GM12801 (cell line): Measurements from ENCODE around the gene MAPK14.

ENCODE experiments used
- TF ChIP-seq, protein P1 (sequence below): IDR thresholded peaks from one replicate; pipeline ENCODE4 v1.5.1; 2011; ENCODE audit warnings: control low read depth; ENCODE audit not compliant: insufficient read length; ENCODE audit errors: extremely low read depth

Gene MAPK14

DNA sequence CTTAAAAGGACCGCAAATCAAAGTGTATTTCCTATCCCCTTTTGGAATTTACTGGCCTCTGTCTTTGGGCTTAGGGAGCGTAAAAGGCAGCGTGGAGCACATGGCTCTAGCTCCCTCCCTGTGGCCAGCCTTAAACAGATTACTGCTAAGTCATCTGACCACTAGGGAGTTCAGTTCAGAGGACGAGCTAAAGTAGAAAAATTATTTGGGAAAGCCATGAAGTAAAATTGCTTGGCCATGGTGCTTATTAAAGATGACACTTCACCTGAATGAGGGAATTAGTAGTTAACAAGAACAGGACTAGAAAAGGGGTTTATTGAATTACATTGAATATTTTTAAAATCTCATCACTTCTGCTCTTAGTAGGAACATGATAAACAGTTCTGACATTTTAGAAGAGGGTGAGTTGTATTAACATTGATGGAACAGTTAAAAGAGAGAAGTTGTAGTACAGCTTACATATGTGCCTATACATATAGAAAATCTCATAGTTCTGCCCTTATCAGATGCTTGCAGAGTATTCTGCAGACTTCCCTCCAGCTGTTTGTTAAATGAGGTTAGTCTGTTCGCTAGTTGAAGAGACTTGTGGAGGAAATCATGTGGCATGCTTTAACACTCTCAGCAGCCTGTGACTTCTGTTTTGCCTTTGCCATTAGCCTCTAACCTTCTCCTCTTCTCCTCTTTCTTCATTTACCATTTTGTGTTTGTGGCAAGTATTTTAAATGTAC is 71.5 kb downstream of the MAPK14 start:
- TF ChIP-seq, protein P1, sequence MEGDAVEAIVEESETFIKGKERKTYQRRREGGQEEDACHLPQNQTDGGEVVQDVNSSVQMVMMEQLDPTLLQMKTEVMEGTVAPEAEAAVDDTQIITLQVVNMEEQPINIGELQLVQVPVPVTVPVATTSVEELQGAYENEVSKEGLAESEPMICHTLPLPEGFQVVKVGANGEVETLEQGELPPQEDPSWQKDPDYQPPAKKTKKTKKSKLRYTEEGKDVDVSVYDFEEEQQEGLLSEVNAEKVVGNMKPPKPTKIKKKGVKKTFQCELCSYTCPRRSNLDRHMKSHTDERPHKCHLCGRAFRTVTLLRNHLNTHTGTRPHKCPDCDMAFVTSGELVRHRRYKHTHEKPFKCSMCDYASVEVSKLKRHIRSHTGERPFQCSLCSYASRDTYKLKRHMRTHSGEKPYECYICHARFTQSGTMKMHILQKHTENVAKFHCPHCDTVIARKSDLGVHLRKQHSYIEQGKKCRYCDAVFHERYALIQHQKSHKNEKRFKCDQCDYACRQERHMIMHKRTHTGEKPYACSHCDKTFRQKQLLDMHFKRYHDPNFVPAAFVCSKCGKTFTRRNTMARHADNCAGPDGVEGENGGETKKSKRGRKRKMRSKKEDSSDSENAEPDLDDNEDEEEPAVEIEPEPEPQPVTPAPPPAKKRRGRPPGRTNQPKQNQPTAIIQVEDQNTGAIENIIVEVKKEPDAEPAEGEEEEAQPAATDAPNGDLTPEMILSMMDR: no peak

DNA sequence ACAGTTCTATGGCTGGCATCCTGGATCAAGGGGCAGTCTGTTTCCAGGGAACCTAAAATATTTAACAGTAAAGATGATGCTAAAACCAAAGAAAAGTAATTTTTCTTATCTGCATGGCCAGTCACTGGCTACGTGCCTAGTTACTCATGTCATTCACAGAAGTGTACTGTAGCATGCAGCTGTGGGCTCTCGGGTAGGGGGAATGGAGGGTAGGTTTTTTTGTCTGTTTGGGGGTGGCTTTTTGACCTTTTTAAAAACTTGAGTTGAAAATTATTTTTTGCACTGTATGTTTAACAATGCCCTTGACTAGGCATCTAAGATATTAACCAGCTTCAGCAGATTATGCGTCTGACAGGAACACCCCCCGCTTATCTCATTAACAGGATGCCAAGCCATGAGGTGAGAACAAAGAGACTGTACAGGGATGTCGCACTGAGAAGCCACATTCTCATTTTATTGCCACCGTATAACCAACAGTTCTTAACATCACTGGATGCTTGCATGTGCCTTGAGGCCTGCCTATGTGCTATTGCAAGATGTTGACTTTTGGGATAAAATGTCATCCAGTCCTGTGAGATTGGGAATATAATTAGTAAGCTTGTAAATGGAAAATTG is 72.4 kb downstream of the MAPK14 start:
- TF ChIP-seq, protein P1: no peak

DNA sequence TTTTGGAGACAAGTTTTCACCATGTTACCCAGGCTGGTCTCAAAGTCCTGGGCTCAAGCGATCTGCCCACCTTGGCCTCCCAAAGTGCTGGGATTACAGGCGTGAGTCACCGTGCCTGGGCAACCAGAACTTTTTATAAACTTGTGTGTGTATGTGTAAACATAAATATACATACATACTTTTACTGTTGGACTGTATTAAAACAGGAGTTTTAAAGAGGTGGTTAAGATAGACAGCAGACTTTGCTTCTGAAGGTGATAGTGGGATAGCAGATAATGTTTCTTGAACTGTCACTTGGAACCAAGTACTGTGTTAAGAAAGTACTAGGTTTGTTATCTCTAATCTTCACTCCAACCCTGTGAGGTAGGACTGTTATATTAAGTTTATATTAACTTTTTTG is 74.1 kb downstream of the MAPK14 start:
- TF ChIP-seq, protein P1: no peak

DNA sequence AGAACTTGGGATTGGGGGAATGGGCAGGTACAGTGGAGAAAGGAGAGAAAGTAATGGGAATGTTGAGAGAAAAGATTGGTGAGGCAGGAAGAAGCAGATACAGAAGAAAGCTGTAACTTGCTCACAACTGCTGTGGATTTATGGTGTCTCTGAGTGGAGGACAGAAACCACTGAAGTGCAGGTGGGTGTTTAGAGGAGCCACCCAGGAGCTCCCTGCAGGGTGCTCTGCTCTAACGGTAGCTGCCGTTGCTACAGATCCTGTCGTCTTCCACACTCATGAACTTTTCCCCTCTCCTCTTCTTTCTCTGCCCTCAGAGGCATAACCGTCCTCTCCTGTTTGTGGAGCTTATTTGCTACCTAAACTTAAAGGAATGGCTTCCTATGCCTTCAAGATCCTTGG is 75.2 kb downstream of the MAPK14 start:
- TF ChIP-seq, protein P1: no peak

DNA sequence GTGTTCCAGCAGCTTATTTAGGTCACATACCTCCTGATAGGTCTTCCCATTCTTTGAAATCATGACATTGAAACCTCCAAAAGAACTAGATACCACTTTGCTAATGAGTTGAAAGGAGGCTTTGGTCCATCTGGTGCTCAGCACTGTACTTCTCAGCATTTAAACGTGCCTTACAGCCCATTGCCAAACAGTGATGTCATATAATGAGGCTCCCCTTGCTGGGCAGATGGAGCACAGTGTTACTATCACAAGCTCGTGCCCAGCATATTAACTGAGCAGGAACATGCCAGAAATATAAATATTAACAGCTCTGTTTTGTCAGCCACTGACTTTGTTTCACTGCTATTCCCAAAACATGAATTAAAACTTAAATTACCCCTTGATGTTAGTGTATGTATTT is 77.2 kb downstream of the MAPK14 start:
- TF ChIP-seq, protein P1: no peak

DNA sequence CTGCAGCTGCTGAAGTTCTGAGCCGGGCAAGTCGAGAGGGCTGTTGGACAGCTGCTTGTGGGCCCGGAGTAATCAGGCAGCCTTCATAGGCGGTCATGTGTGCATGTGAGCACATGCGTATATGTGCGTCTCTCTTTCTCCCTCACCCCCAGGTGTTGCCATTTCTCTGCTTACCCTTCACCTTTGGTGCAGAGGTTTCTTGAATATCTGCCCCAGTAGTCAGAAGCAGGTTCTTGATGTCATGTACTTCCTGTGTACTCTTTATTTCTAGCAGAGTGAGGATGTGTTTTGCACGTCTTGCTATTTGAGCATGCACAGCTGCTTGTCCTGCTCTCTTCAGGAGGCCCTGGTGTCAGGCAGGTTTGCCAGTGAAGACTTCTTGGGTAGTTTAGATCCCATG is 81.5 kb downstream of the MAPK14 start:
- TF ChIP-seq, protein P1: no peak

DNA sequence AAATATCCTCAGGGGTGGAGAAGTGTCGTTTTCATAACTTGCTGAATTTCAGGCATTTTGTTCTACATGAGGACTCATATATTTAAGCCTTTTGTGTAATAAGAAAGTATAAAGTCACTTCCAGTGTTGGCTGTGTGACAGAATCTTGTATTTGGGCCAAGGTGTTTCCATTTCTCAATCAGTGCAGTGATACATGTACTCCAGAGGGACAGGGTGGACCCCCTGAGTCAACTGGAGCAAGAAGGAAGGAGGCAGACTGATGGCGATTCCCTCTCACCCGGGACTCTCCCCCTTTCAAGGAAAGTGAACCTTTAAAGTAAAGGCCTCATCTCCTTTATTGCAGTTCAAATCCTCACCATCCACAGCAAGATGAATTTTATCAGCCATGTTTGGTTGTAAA is 82.4 kb downstream of the MAPK14 start:
- TF ChIP-seq, protein P1: no peak
